ENCODE data around the gene RTKN2. TPM values are rescaled to one million over a fixed set of nuclear protein-coding genes. Genes with fewer than 3 reads are reported as not detected.

Gene RTKN2
- total and polyA plus RNA-seq, 9 of the 15 experiments (the other 6 are each of a cell fraction or from before 2014, with no cell fraction given) = 0.03 to 0.11 (median 0.05) TPM; not detected in 2

- Histone ChIP-seq H2AFZ (ENCODE audit: low read depth, low read length) (no peak overlapping the region), H3K79me2 (ENCODE audit: control insufficient read depth, insufficient read depth, low read length) (no peaks in the 10 kb centered on the region), H3K9ac (ENCODE audit: insufficient read depth in 1 of 2, low read depth in 2 of 2, low read length in 2 of 2) (no peak overlapping the region), H3K9me3 (replicated peaks; ENCODE audit: control insufficient read depth, insufficient read depth, low read depth, low read length) (no peaks in the 10 kb centered on the region), H3K4me2 (ENCODE audit: insufficient read depth, low read length) (no peak overlapping the region), H4K20me1 (replicated peaks; ENCODE audit: control insufficient read depth, insufficient read depth, low read length) (no peaks in the 10 kb centered on the region), H3K27ac (ENCODE audit: extremely low read depth, low read depth, low read length) (no peak overlapping the region), H3K9me1 (ENCODE audit: control insufficient read depth, insufficient read depth, low read length) (no peaks in the 10 kb centered on the region), H3K4me1 (replicated peaks in 1 of 2; ENCODE audit: control insufficient read depth in 2 of 2, insufficient read depth in 2 of 2, low read length in 2 of 2) (no peaks in the 10 kb centered on the region), H3K36me3 (ENCODE audit: control insufficient read depth, insufficient read depth, low read length) (no peaks in the 10 kb centered on the region), H3K27me3 (ENCODE audit: control insufficient read depth in 2 of 2, insufficient read depth in 2 of 2, low read length in 2 of 2) (no peaks in the 10 kb centered on the region), H3K4me3 (no peak overlapping the region)
- no peak for ATAC-seq
- BruUV-seq (replicated peaks) = no TSS peak
- in situ Hi-C loops (cut with MboI) (no loop called here), intact Hi-C loops (cut with micrococcal nuclease) (no loop called here)
- WGBS (ENCODE audit: insufficient coverage, low coverage, missing lambda C conversion rate) = 5% methylated on average over 3 of the region's 3 CpGs
- CTCF ChIA-PET (ENCODE audit: low intra/inter-chr PET ratio) = no interaction called here
- FAIRE-seq = no peak
- DNase-seq (ENCODE audit: extremely low read depth in 1 of 4, low spot score in 3 of 4) = no peak
- POLR2A ChIA-PET = no interaction called here
- TF ChIP-seq NR2F6 (CRISPR knock-in tag; IDR thresholded peaks at IDR 0.05) (no peak), TSC22D4 (tag; IDR thresholded peaks at IDR 0.05) (no peak), ZNF436 (CRISPR knock-in tag; IDR thresholded peaks at IDR 0.05) (no peak), ZNF561 (CRISPR knock-in tag; conservative IDR thresholded peaks at IDR 0.05) (no peak), FOSL1 (tag; conservative IDR thresholded peaks at IDR 0.05) (no peak), CBX3 (IDR thresholded peaks at IDR 0.05; ENCODE audit: borderline replicate concordance in 1 of 2, low read length in 2 of 2) (no peak), CBX2 (IDR thresholded peaks at IDR 0.05; ENCODE audit: insufficient read depth, low read length, poor library complexity, severe bottlenecking) (no peak), MCM2 (IDR thresholded peaks at IDR 0.05; ENCODE audit: low read depth) (no peak), XRCC5 (IDR thresholded peaks at IDR 0.05; ENCODE audit: low read depth, low read length) (no peak), E2F6 (IDR thresholded peaks at IDR 0.05; ENCODE audit: borderline replicate concordance in 1 of 2, extremely low read depth in 1 of 2, insufficient read depth in 1 of 2, insufficient read length in 1 of 2, low read depth in 1 of 2, low read length in 1 of 2, poor library complexity in 1 of 2, severe bottlenecking in 1 of 2) (no peak)
Observed at GRCh38 chr10:62136931-62137330, 131.7 kb downstream of the RTKN2 start.

Data from K562 (cell line).